Heart left ventricle (tissue), 16 donors: ENCODE data around the gene SEH1L. TPM values are rescaled to one million over a fixed set of nuclear protein-coding genes. Genes with fewer than 3 reads are reported as not detected.

ENCODE experiments used
- ATAC-seq, 4 donors: fragments of 200-7000 bp; cut with Tn5 transposase; one replicate each; pipeline ENCODE4 v1.9.1; 2020 to 2022; ENCODE audit warnings: moderate library complexity in 4 of 4, mild to moderate bottlenecking in 3 of 4, moderate number of reproducible peaks in 1 of 4
- DNase-seq, 5 donors: peaks; one replicate each; pipeline ENCODE4 v3.0.0-alpha.2; 2020
- H3K27ac ChIP-seq, 12 donors: fragments of 200-600 bp; sonication (generic) in 4 of 12; one replicate each; pipeline versions ENCODE4 v1.5.0 to v1.8.0; 2016 to 2022; ENCODE audit warnings: mild to moderate bottlenecking in 2 of 12
- H3K27me3 ChIP-seq, 9 donors: fragments of 200-600 bp; sonication (generic) in 2 of 9; one replicate each; pipeline versions ENCODE4 v1.5.1 to v1.8.0; 2016 to 2022; ENCODE audit warnings: mild to moderate bottlenecking in 3 of 9
- H3K36me3 ChIP-seq, 9 donors: fragments of 200-600 bp; sonication (generic) in 2 of 9; one replicate each; pipeline versions ENCODE4 v1.5.0 to v1.8.0; 2018 to 2022; ENCODE audit warnings: mild to moderate bottlenecking in 2 of 9
- H3K4me1 ChIP-seq, 12 donors: fragments of 200-600 bp; sonication (generic) in 4 of 12; one replicate each; pipeline versions ENCODE4 v1.5.0 to v1.8.0; 2016 to 2022; ENCODE audit warnings: mild to moderate bottlenecking in 3 of 12
- H3K4me3 ChIP-seq, 12 donors: fragments of 200-600 bp; sonication (generic) in 4 of 12; one replicate each; pipeline versions ENCODE4 v1.5.0 to v1.8.0; 2017 to 2022; ENCODE audit warnings: mild to moderate bottlenecking in 9 of 12, moderate library complexity in 4 of 12
- H3K9me3 ChIP-seq, 12 donors: fragments of 200-600 bp; sonication (generic) in 4 of 12; one replicate each; pipeline versions ENCODE4 v1.5.0 to v1.8.0; 2016 to 2022; ENCODE audit warnings: mild to moderate bottlenecking in 1 of 12
- CTCF ChIP-seq, 12 donors: fragments of 200-600 bp; sonication (generic) in 4 of 12; IDR thresholded peaks; one replicate each; pipeline versions ENCODE4 v1.5.0 to v1.8.0; 2018 to 2022; ENCODE audit warnings: antibody characterized with exemption in 12 of 12, mild to moderate bottlenecking in 5 of 12
- POLR2A ChIP-seq, 2 donors: fragments of 450-650 bp; IDR thresholded peaks; one replicate each; pipeline ENCODE4 v1.6.1; 2017; ENCODE audit warnings: antibody characterized with exemption in 2 of 2, mild to moderate bottlenecking in 2 of 2, moderate library complexity in 2 of 2
- WGBS, 4 donors: extraction: QIAGEN DNeasy Blood & Tissue Kit in 2 of 4; methylation state at CpG; one replicate each; pipeline versions ENCODE4 v1.1.5 to v1.1.7; 2013 to 2018; 5-methylcytosine and 5-hydroxymethylcytosine counted together
- intact Hi-C, 10 donors: fragments of 100-400 bp; cut with DNase I; formaldehyde crosslinking; loops; one replicate each; pipeline versions ENCODE4 v1.11.1 to v1.14.2; 2022
- polyA plus RNA-seq, 2 donors: library from polyadenylated mRNA; stranded (reverse); fragments of 200-250 nt; gene quantifications; one replicate each; pipeline ENCODE4 v1.2.3, GENCODE V29; 2013
- total RNA-seq, 9 donors: library from RNA; depleted of rRNA in 2 of 9; stranded (reverse); fragments of >200 nt in 2 of 9; fragmentation: NEBNext Ultra II Directional in 3 of 9; extraction: Animal tissue kit (Norgen Biotek cat#: 25700) in 3 of 9; gene quantifications; one replicate each; pipeline versions ENCODE4 v1.1.0 to v1.2.4, GENCODE V29; 2016 to 2023
- donor health status: ischemic (EF 13 %, LVEDD 7.1; RV severe dilation, severe dysfunction).
- donor health status: healthy with polysubstance abuse.
- donor health status: DM: no; HTN: yes; CAD: no.
- donor health status: DM: no; HTN: no; CAD: no.
- donor health status: ischemic (EF 25% LVEDD 6.9; RV normal size, moderate dysfunction).
- donor health status: ischemic (EF 25% LVEDD 5.7; RV mildly dilated, moderate dysfunction).
- donor health status: healthy.
- donor health status: DM: yes; HTN: yes; CAD: no.
- donor health status: ischemic (EF 35%, LVEDD 5.7; RV mildly dilated, moderate dysfunction).
- donor health status: nonischemic (EF 11% LVEDD 7.7; RV severe dilation, severe dysfunction).
- donor health status: DM: yes; HTN: yes; CAD: no.
- donor health status: PGD.
- donor health status: ischemic (EF 29% LVEDD 5.4; RV normal size, mild dysfunction).
- donor health status: nonischemic (EF 23%, LVEDD 6.1; RV moderate dilation, normal function).

Gene SEH1L
- total and polyA plus RNA-seq, 11 donors = 8.6 to 39.9 (median 18.5) TPM

- no peak overlapping the region for H3K4me3 ChIP-seq
- WGBS, 4 donors = 85 to 93% (median 90%) methylated on average over 1 of the region's 1 CpG
- intact Hi-C loops = no loop called here
- H3K4me1 ChIP-seq = no peaks in the 10 kb centered on the region
- no peaks in the 10 kb centered on the region for H3K9me3 ChIP-seq
- no peaks in the 10 kb centered on the region for H3K36me3 ChIP-seq
- TF ChIP-seq CTCF (IDR thresholded peaks at IDR 0.05) (no peak), POLR2A (IDR thresholded peaks at IDR 0.05) (no peak)
- no peaks in the 10 kb centered on the region for H3K27me3 ChIP-seq
- DNase-seq = no peak
- ATAC-seq = no peak
- no peak overlapping the region for H3K27ac ChIP-seq
Measured at GRCh38 chr18:12922266-12922665, 25.5 kb upstream of the SEH1L start.

- intact Hi-C loops = no loop called here
- no peak for TF ChIP-seq CTCF (IDR thresholded peaks at IDR 0.05)
- TF ChIP-seq POLR2A (IDR thresholded peaks at IDR 0.05) = no peak
- Histone ChIP-seq H3K4me3 (no peak overlapping the region), H3K4me1 (no peaks in the 10 kb centered on the region), H3K27me3 (no peaks in the 10 kb centered on the region), H3K27ac (no peak overlapping the region), H3K9me3 (no peaks in the 10 kb centered on the region), H3K36me3 (no peaks in the 10 kb centered on the region)
- no peak for ATAC-seq
- 63 to 72% (median 68%) methylated on average over 6 of the region's 6 CpGs for WGBS, 4 donors
- no peak for DNase-seq
Measured at GRCh38 chr18:12924616-12925015, 23.2 kb upstream of the SEH1L start.

GRCh38 chr18:12928206-12928605, 19.6 kb upstream of the SEH1L start:
- H3K27me3 ChIP-seq = no peaks in the 10 kb centered on the region
- no peaks in the 10 kb centered on the region for H3K4me1 ChIP-seq
- intact Hi-C loops = no loop called here
- no peak overlapping the region for H3K27ac ChIP-seq
- H3K36me3 ChIP-seq = no peaks in the 10 kb centered on the region
- 70 to 79% (median 70%) methylated on average over 4 of the region's 4 CpGs for WGBS, 4 donors
- TF ChIP-seq CTCF (IDR thresholded peaks at IDR 0.05) (no peak), POLR2A (IDR thresholded peaks at IDR 0.05) (no peak)
- ATAC-seq = no peak
- no peaks in the 10 kb centered on the region for H3K9me3 ChIP-seq
- no peak overlapping the region for H3K4me3 ChIP-seq
- no peak for DNase-seq

GRCh38 chr18:12928641-12929040, 19.2 kb upstream of the SEH1L start:
- intact Hi-C loops = no loop called here
- Histone ChIP-seq H3K36me3 (no peaks in the 10 kb centered on the region), H3K9me3 (no peaks in the 10 kb centered on the region), H3K4me1 (no peaks in the 10 kb centered on the region), H3K27ac (no peak overlapping the region), H3K27me3 (no peaks in the 10 kb centered on the region), H3K4me3 (no peak overlapping the region)
- no peak for ATAC-seq
- TF ChIP-seq CTCF (IDR thresholded peaks at IDR 0.05) = no peak
- no peak for TF ChIP-seq POLR2A (IDR thresholded peaks at IDR 0.05)
- no peak for DNase-seq
- WGBS, 4 donors = 83 to 87% (median 85%) methylated on average over 5 of the region's 5 CpGs
